WTC11 (cell line): ENCODE data around the gene SGTA. TPM values are rescaled to one million over a fixed set of nuclear protein-coding genes. Genes with fewer than 3 reads are reported as not detected.

Experiments used
- ATAC-seq: fragments of 200-7000 bp; cut with Tn5 transposase; 2 replicates; pipeline ENCODE4 v1.10.0; 2021; ENCODE audit warnings: mild to moderate bottlenecking, moderate library complexity
- CTCF ChIA-PET: fragments of 300-600 bp; sonication (Branson Sonifier 250); formaldehyde crosslinking; loops from one replicate; lab custom pipeline; 2021; ENCODE audit warnings: antibody characterized with exemption; lab: Charles Lee
- POLR2A ChIA-PET: fragments of 350-600 bp; sonication (Branson Sonifier 250); formaldehyde crosslinking; loops from one replicate; lab custom pipeline; 2021; ENCODE audit warnings: antibody characterized with exemption; lab: Charles Lee
- DNase-seq: peaks from one replicate; pipeline ENCODE4 v3.0.0; 2021; ENCODE audit warnings: low spot score
- H3K27ac Mint-ChIP-seq: 2 replicates; pipeline ENCODE4 v1.8.0; 2021; ENCODE audit warnings: mixed read lengths
- H3K27me3 Mint-ChIP-seq: 2 replicates; pipeline ENCODE4 v1.8.0; 2021; ENCODE audit warnings: low read depth, mild to moderate bottlenecking, moderate library complexity, mixed read lengths
- H3K36me3 Mint-ChIP-seq: 2 replicates; pipeline ENCODE4 v1.8.0; 2021; ENCODE audit warnings: mixed read lengths
- H3K4me1 Mint-ChIP-seq: 2 replicates; pipeline ENCODE4 v1.8.0; 2022; ENCODE audit warnings: mixed read lengths
- H3K4me3 Mint-ChIP-seq: 2 replicates; pipeline ENCODE4 v1.8.0; 2021; ENCODE audit warnings: mild to moderate bottlenecking, moderate library complexity, mixed read lengths
- H3K9me3 Mint-ChIP-seq: 2 replicates; pipeline ENCODE4 v1.8.0; 2021; ENCODE audit warnings: mixed read lengths
- CTCF ChIP-seq: fragments of 200-600 bp; IDR thresholded peaks from 2 replicates; pipeline ENCODE4 v1.8.0; 2022; ENCODE audit warnings: antibody characterized with exemption
- EMX1 ChIP-seq: fragments of 250-450 bp; sonication (Bioruptor Pico); IDR thresholded peaks from 2 replicates; pipeline ENCODE4 v1.8.0; 2021; ENCODE audit warnings: mild to moderate bottlenecking
- FOXJ3 ChIP-seq: sonication (generic); formaldehyde crosslinking; IDR thresholded peaks from 2 replicates; pipeline ENCODE4 v1.9.0; 2021; ENCODE audit warnings: missing genetic modification reagents, mild to moderate bottlenecking, borderline replicate concordance
- HMGA2 ChIP-seq: fragments of 250-450 bp; sonication (Bioruptor Pico); IDR thresholded peaks from 2 replicates; pipeline ENCODE4 v1.4.0; 2021; ENCODE audit warnings: mild to moderate bottlenecking, moderate library complexity
- IRF2 ChIP-seq: sonication (generic); formaldehyde crosslinking; IDR thresholded peaks from 2 replicates; pipeline ENCODE4 v1.8.0; 2022; ENCODE audit warnings: low read depth, missing genetic modification reagents, borderline replicate concordance
- NFE2L1 ChIP-seq: sonication (generic); formaldehyde crosslinking; IDR thresholded peaks from 2 replicates; pipeline ENCODE4 v1.8.1; 2023; ENCODE audit warnings: missing genetic modification reagents
- PRDM15 ChIP-seq: sonication (generic); formaldehyde crosslinking; IDR thresholded peaks from 2 replicates; pipeline ENCODE4 v1.8.0; 2022; ENCODE audit warnings: missing genetic modification reagents
- STAT6 ChIP-seq: sonication (generic); formaldehyde crosslinking; conservative IDR thresholded peaks from 2 replicates; pipeline ENCODE4 v1.8.1; 2023; ENCODE audit warnings: mild to moderate bottlenecking, low read depth, missing genetic modification reagents, moderate library complexity
- ZNF121 ChIP-seq: sonication (generic); formaldehyde crosslinking; IDR thresholded peaks from 2 replicates; pipeline ENCODE4 v1.8.0; 2023; ENCODE audit warnings: missing genetic modification reagents
- ZNF263 ChIP-seq: sonication (generic); formaldehyde crosslinking; IDR thresholded peaks from 2 replicates; pipeline ENCODE4 v1.8.1; 2022; ENCODE audit warnings: low read depth, mild to moderate bottlenecking, moderate library complexity, missing genetic modification reagents
- ZSCAN18 ChIP-seq: fragments of 250-450 bp; sonication (Bioruptor Pico); IDR thresholded peaks from 2 replicates; pipeline ENCODE4 v2.1.2; 2022; ENCODE audit warnings: mild to moderate bottlenecking, moderate library complexity
- total RNA-seq: library from RNA; stranded (reverse); gene quantifications from 3 replicates; pipeline ENCODE4 v1.2.3, GENCODE V29; 2021

The SGTA gene
- total RNA-seq, 1 experiment from 2014 or later: 91.2 TPM

GRCh38 chr19:2711172-2711874 lies 71.8 kb downstream of the SGTA start:
- Mint-ChIP-seq H3K9me3 (peaks cover 12% of the 10 kb centered on the region), H3K4me1 (no peaks in the 10 kb centered on the region), H3K27ac (no peak overlapping the region; the same call in 1 of the 2 replicates), H3K4me3 (no peak overlapping the region), H3K36me3 (peaks cover 12% of the 10 kb centered on the region), H3K27me3 (peaks cover 8% of the 10 kb centered on the region)
- no peak; the same call in 1 of the 2 replicates for ATAC-seq
- TF ChIP-seq EMX1 (CRISPR knock-in tag) (no peak), ZNF263 (CRISPR knock-in tag) (no peak), ZSCAN18 (CRISPR knock-in tag) (no peak), IRF2 (no peak), HMGA2 (CRISPR knock-in tag) (no peak), STAT6 (CRISPR knock-in tag) (no peak), NFE2L1 (CRISPR knock-in tag) (no peak), CTCF (no peak), FOXJ3 (CRISPR knock-in tag) (no peak)
- CTCF ChIA-PET: interaction anchor here (0.6 to 2.2 kb wide), 2 partner anchors 9 to 63 kb away, joined by 4 to 12 read pairs; partner anchors contain the start of gene GNG7
- POLR2A ChIA-PET: interaction anchor here (0.9 kb wide), 1 partner anchor 87 kb away, joined by 3 read pairs; no protein-coding TSS in a partner anchor
- DNase-seq: no peak

- no peak overlapping the region for H3K27ac Mint-ChIP-seq
- POLR2A ChIA-PET: no interaction called here
- peaks cover 2% of the 10 kb centered on the region; the same call in 1 of the 2 replicates for H3K4me1 Mint-ChIP-seq
- CTCF ChIA-PET: interaction anchor here (1.5 kb wide), 1 partner anchor 58 kb away, joined by 3 read pairs; no protein-coding TSS in a partner anchor
- no peaks in the 10 kb centered on the region for H3K36me3 Mint-ChIP-seq
- no peak for DNase-seq
- H3K4me3 Mint-ChIP-seq: no peak overlapping the region
- no peak for TF ChIP-seq NFE2L1 (CRISPR knock-in tag)
- no peak for TF ChIP-seq PRDM15 (CRISPR knock-in tag)
- peak; percentile 8; the same call in 1 of the 2 replicates for TF ChIP-seq ZNF121 (CRISPR knock-in tag)
- no peaks in the 10 kb centered on the region for H3K9me3 Mint-ChIP-seq
- no peak for ATAC-seq
- peaks cover 19% of the 10 kb centered on the region for H3K27me3 Mint-ChIP-seq
Observed at GRCh38 chr19:2706251-2706650, 76.8 kb downstream of the SGTA start.

Other genes with a start within 250 kb of the SGTA start
- 9.6 to 14.3 TPM (median 13.2 TPM) in 3 replicates for gene GNG7, start 80.6 kb downstream of the SGTA start, total RNA-seq
- gene DIRAS1, start 61.9 kb downstream of the SGTA start, total RNA-seq: 24.3 to 26.7 TPM (median 25.0 TPM) in 3 replicates
- gene SLC39A3, start 43.3 kb downstream of the SGTA start, total RNA-seq: 34.8 to 38.0 TPM (median 35.2 TPM) in 3 replicates
- gene THOP1, start 2.2 kb upstream of the SGTA start, total RNA-seq: 165 to 181 TPM (median 176 TPM) in 3 replicates
- gene ZNF554, start 36.6 kb upstream of the SGTA start, total RNA-seq: 5.7 to 6.2 TPM (median 6.1 TPM) in 3 replicates
- 6.6 to 7.2 TPM (median 6.6 TPM) in 3 replicates for gene ZNF555, start 58.2 kb upstream of the SGTA start, total RNA-seq
- 0.02 to 0.11 TPM in 2 of 3 replicates, not detected in the other for gene ZNF556, start 84.1 kb upstream of the SGTA start, total RNA-seq
- 6.7 to 8.9 TPM (median 6.8 TPM) in 3 replicates for gene ZNF57, start 117.7 kb upstream of the SGTA start, total RNA-seq
- gene ZNF77, start 161.7 kb upstream of the SGTA start, total RNA-seq: 4.5 to 5.6 TPM (median 4.7 TPM) in 3 replicates
- 2.5 to 3.3 TPM (median 3.1 TPM) in 3 replicates for gene TLE6, start 194.3 kb upstream of the SGTA start, total RNA-seq
- 13.1 to 20.0 TPM (median 15.8 TPM) in 3 replicates for gene TLE2, start 246.0 kb upstream of the SGTA start, total RNA-seq